WTC11 (cell line): ENCODE results near the gene GPD1. TPM values are rescaled to one million over a fixed set of nuclear protein-coding genes. Genes with fewer than 3 reads are reported as not detected.

Experiments used
- ATAC-seq: fragments of 200-7000 bp; cut with Tn5 transposase; 2 replicates; pipeline ENCODE4 v1.10.0; 2021; ENCODE audit warnings: mild to moderate bottlenecking, moderate library complexity
- CTCF ChIA-PET: fragments of 300-600 bp; sonication (Branson Sonifier 250); formaldehyde crosslinking; loops from one replicate; lab custom pipeline; 2021; ENCODE audit warnings: antibody characterized with exemption; lab: Charles Lee
- POLR2A ChIA-PET: fragments of 350-600 bp; sonication (Branson Sonifier 250); formaldehyde crosslinking; loops from one replicate; lab custom pipeline; 2021; ENCODE audit warnings: antibody characterized with exemption; lab: Charles Lee
- DNase-seq: peaks from one replicate; pipeline ENCODE4 v3.0.0; 2021; ENCODE audit warnings: low spot score
- H3K27ac Mint-ChIP-seq: 2 replicates; pipeline ENCODE4 v1.8.0; 2021; ENCODE audit warnings: mixed read lengths
- H3K27me3 Mint-ChIP-seq: 2 replicates; pipeline ENCODE4 v1.8.0; 2021; ENCODE audit warnings: low read depth, mild to moderate bottlenecking, moderate library complexity, mixed read lengths
- H3K36me3 Mint-ChIP-seq: 2 replicates; pipeline ENCODE4 v1.8.0; 2021; ENCODE audit warnings: mixed read lengths
- H3K4me1 Mint-ChIP-seq: 2 replicates; pipeline ENCODE4 v1.8.0; 2022; ENCODE audit warnings: mixed read lengths
- H3K4me3 Mint-ChIP-seq: 2 replicates; pipeline ENCODE4 v1.8.0; 2021; ENCODE audit warnings: mild to moderate bottlenecking, moderate library complexity, mixed read lengths
- H3K9me3 Mint-ChIP-seq: 2 replicates; pipeline ENCODE4 v1.8.0; 2021; ENCODE audit warnings: mixed read lengths
- ATF6 ChIP-seq: sonication (generic); formaldehyde crosslinking; IDR thresholded peaks from 2 replicates; pipeline ENCODE4 v1.8.1; 2023; ENCODE audit warnings: mild to moderate bottlenecking, missing genetic modification reagents
- CBFB ChIP-seq: sonication (generic); formaldehyde crosslinking; IDR thresholded peaks from 2 replicates; pipeline ENCODE4 v1.8.1; 2022; ENCODE audit warnings: mild to moderate bottlenecking, low read depth, missing genetic modification reagents
- ESRRA ChIP-seq: sonication (generic); formaldehyde crosslinking; IDR thresholded peaks from 2 replicates; pipeline ENCODE4 v1.8.1; 2022; ENCODE audit warnings: mild to moderate bottlenecking, missing genetic modification reagents, borderline replicate concordance
- FOXP1 ChIP-seq: sonication (generic); formaldehyde crosslinking; IDR thresholded peaks from 2 replicates; pipeline ENCODE4 v1.8.0; 2022; ENCODE audit warnings: missing genetic modification reagents, mild to moderate bottlenecking, moderate library complexity, borderline replicate concordance
- GTF2I ChIP-seq: fragments of 250-450 bp; sonication (Bioruptor Pico); conservative IDR thresholded peaks from 2 replicates; pipeline ENCODE4 v1.4.0; 2021; ENCODE audit warnings: mild to moderate bottlenecking
- IRF2 ChIP-seq: sonication (generic); formaldehyde crosslinking; IDR thresholded peaks from 2 replicates; pipeline ENCODE4 v1.8.0; 2022; ENCODE audit warnings: low read depth, missing genetic modification reagents, borderline replicate concordance
- JUN ChIP-seq: sonication (generic); formaldehyde crosslinking; IDR thresholded peaks from 2 replicates; pipeline ENCODE4 v1.8.0; 2023; ENCODE audit warnings: mild to moderate bottlenecking, missing genetic modification reagents
- NR3C1 ChIP-seq: sonication (generic); formaldehyde crosslinking; conservative IDR thresholded peaks from 2 replicates; pipeline ENCODE4 v1.8.1; 2023; ENCODE audit warnings: low read depth, mild to moderate bottlenecking, missing genetic modification reagents
- OVOL2 ChIP-seq: fragments of 250-450 bp; sonication (Bioruptor Pico); IDR thresholded peaks from 2 replicates; pipeline ENCODE4 v1.9.0; 2021; ENCODE audit warnings: mild to moderate bottlenecking, borderline replicate concordance
- PRRX2 ChIP-seq: fragments of 250-450 bp; sonication (Bioruptor Pico); IDR thresholded peaks from 2 replicates; pipeline ENCODE4 v1.8.0; 2021; ENCODE audit warnings: mild to moderate bottlenecking
- SOX15 ChIP-seq: fragments of 250-450 bp; sonication (Bioruptor Pico); IDR thresholded peaks from 2 replicates; pipeline ENCODE4 v1.9.0; 2021; ENCODE audit warnings: mild to moderate bottlenecking
- TEAD1 ChIP-seq: sonication (generic); formaldehyde crosslinking; IDR thresholded peaks from 2 replicates; pipeline ENCODE4 v1.8.0; 2022; ENCODE audit warnings: mild to moderate bottlenecking, missing genetic modification reagents
- ZNF281 ChIP-seq: sonication (generic); formaldehyde crosslinking; IDR thresholded peaks from 2 replicates; pipeline ENCODE4 v1.8.0; 2023; ENCODE audit warnings: mild to moderate bottlenecking, missing genetic modification reagents
- ZSCAN18 ChIP-seq: fragments of 250-450 bp; sonication (Bioruptor Pico); IDR thresholded peaks from 2 replicates; pipeline ENCODE4 v2.1.2; 2022; ENCODE audit warnings: mild to moderate bottlenecking, moderate library complexity
- total RNA-seq: library from RNA; stranded (reverse); gene quantifications from 3 replicates; pipeline ENCODE4 v1.2.3, GENCODE V29; 2021
- TF ChIP-seq, protein P1 (sequence below): sonication (generic); formaldehyde crosslinking; IDR thresholded peaks from 2 replicates; pipeline ENCODE4 v1.8.1; 2023; ENCODE audit warnings: mild to moderate bottlenecking, missing genetic modification reagents, moderate library complexity
- TF ChIP-seq, protein P2 (sequence below): sonication (generic); formaldehyde crosslinking; conservative IDR thresholded peaks from 2 replicates; pipeline ENCODE4 v1.8.1; 2022; ENCODE audit warnings: mild to moderate bottlenecking, missing genetic modification reagents
- TF ChIP-seq, protein P3 (sequence below): sonication (generic); formaldehyde crosslinking; IDR thresholded peaks from 2 replicates; pipeline ENCODE4 v1.8.1; 2023; ENCODE audit warnings: mild to moderate bottlenecking, moderate library complexity, missing genetic modification reagents

Gene GPD1
- total RNA-seq, 1 experiment from 2014 or later, result 0.77 TPM

- no peak for TF ChIP-seq SOX15 (CRISPR knock-in tag)
- TF ChIP-seq, protein P1, sequence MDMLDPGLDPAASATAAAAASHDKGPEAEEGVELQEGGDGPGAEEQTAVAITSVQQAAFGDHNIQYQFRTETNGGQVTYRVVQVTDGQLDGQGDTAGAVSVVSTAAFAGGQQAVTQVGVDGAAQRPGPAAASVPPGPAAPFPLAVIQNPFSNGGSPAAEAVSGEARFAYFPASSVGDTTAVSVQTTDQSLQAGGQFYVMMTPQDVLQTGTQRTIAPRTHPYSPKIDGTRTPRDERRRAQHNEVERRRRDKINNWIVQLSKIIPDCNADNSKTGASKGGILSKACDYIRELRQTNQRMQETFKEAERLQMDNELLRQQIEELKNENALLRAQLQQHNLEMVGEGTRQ, result no peak
- no peak for TF ChIP-seq ATF6 (CRISPR knock-in tag)
- TF ChIP-seq ZSCAN18, result no peak
- TF ChIP-seq NR3C1 (CRISPR knock-in tag), result no peak
- TF ChIP-seq TEAD1, result peak; percentile 12; the same call in 1 of the 2 replicates
- peak; percentile 60; the same call in 1 of the 2 replicates for TF ChIP-seq FOXP1 (CRISPR knock-in tag)
- no peak for TF ChIP-seq CBFB (CRISPR knock-in tag)
- no peak for TF ChIP-seq GTF2I (CRISPR knock-in tag)
- no peak for TF ChIP-seq PRRX2 (CRISPR knock-in tag)
- TF ChIP-seq JUN, result peak; percentile 29; the same call in 1 of the 2 replicates
Observed at GRCh38 chr12:50057000-50057841, 46.6 kb upstream of the GPD1 start, which contains the start of gene ASIC1 (continued).

- TF ChIP-seq ZNF281 (no peak), OVOL2 (CRISPR knock-in tag) (no peak), ESRRA (CRISPR knock-in tag) (no peak), IRF2 (CRISPR knock-in tag) (no peak)
- TF ChIP-seq, protein P2, sequence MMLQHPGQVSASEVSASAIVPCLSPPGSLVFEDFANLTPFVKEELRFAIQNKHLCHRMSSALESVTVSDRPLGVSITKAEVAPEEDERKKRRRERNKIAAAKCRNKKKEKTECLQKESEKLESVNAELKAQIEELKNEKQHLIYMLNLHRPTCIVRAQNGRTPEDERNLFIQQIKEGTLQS (CRISPR knock-in tag), result no peak
- TF ChIP-seq, protein P3, sequence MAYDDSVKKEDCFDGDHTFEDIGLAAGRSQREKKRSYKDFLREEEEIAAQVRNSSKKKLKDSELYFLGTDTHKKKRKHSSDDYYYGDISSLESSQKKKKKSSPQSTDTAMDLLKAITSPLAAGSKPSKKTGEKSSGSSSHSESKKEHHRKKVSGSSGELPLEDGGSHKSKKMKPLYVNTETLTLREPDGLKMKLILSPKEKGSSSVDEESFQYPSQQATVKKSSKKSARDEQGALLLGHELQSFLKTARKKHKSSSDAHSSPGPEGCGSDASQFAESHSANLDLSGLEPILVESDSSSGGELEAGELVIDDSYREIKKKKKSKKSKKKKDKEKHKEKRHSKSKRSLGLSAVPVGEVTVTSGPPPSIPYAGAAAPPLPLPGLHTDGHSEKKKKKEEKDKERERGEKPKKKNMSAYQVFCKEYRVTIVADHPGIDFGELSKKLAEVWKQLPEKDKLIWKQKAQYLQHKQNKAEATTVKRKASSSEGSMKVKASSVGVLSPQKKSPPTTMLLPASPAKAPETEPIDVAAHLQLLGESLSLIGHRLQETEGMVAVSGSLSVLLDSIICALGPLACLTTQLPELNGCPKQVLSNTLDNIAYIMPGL (CRISPR knock-in tag), result no peak
- H3K27me3 Mint-ChIP-seq, result peaks cover 80% of the 10 kb centered on the region
- peak overlapping the region; percentile 55 for H3K4me3 Mint-ChIP-seq
- no peak overlapping the region for H3K27ac Mint-ChIP-seq
- H3K36me3 Mint-ChIP-seq, result no peaks in the 10 kb centered on the region
- CTCF ChIA-PET, result interaction anchor here (0.5 to 5.3 kb wide), 12 partner anchors 9 to 219 kb away, joined by 3 to 39 read pairs (median 4); partner anchors contain the start of gene RACGAP1
- no peak for DNase-seq
- H3K9me3 Mint-ChIP-seq, result no peaks in the 10 kb centered on the region
- peaks cover 17% of the 10 kb centered on the region for H3K4me1 Mint-ChIP-seq
- POLR2A ChIA-PET, result interaction anchor here (0.6 kb wide), 1 partner anchor 10 kb away, joined by 4 read pairs; no protein-coding TSS in a partner anchor
- ATAC-seq, result no peak; the same call in 1 of the 2 replicates
Observed at GRCh38 chr12:50057896-50058670, 45.7 kb upstream of the GPD1 start.
